PFSK-1 (cell line): ENCODE results near the gene GLYAT.

Experiments used
- FOXP2 ChIP-seq: optimal IDR thresholded peaks from 2 replicates; pipeline ENCODE3; 2011; ENCODE audit warnings: borderline replicate concordance, control low read depth, inconsistent platforms; ENCODE audit not compliant: insufficient read depth; ENCODE audit errors: extremely low read length, extremely low read depth
- POLR2AphosphoS5 ChIP-seq: IDR thresholded peaks from 2 replicates; pipeline ENCODE4 v1.6.1; 2012; ENCODE audit warnings: low read depth, mild to moderate bottlenecking, control low read depth, low read length, moderate library complexity
- REST ChIP-seq, 2 experiments: IDR thresholded peaks; 2 replicates each; pipeline versions ENCODE4 v1.6.1 to v1.8.0; 2011 to 2012; ENCODE audit warnings: low read depth in 2 of 2, low read length in 2 of 2, control low read depth in 1 of 2, inconsistent platforms in 1 of 2, mild to moderate bottlenecking in 1 of 2, moderate library complexity in 1 of 2; ENCODE audit not compliant: insufficient read depth in 1 of 2
- SIN3A ChIP-seq: IDR thresholded peaks from 2 replicates; pipeline ENCODE4 v1.6.1; 2012; ENCODE audit warnings: mild to moderate bottlenecking, low read length, moderate library complexity, borderline replicate concordance; ENCODE audit not compliant: insufficient read depth
- TAF1 ChIP-seq: IDR thresholded peaks from 2 replicates; pipeline ENCODE4 v1.6.1; 2012; ENCODE audit warnings: low read length, control low read depth, borderline replicate concordance; ENCODE audit not compliant: insufficient read depth

The GLYAT gene

DNA sequence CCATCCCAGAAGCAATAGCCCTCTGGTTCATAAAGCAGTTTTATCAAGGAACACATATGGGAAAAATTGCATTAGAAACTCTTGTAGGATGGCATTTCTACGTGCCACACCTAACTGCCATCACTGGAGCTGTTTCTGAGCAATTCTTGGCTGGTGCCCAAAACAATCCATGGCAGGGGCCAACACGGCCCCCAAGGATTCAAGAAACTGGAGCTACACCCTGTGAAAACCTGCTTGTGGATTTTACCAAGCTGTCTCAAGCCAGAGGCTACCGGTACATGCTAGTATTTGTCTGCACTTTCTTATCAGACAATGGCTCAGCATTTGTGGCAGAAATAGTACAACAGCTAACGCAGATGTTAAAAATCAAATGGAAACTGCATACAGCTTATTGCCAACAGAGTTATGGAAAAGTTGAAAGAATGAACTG, 42.4 kb upstream of the GLYAT start:
- TF ChIP-seq REST (IDR thresholded peaks at IDR 0.05; ENCODE audit: insufficient read depth in 1 of 2, low read depth in 2 of 2, low read length in 2 of 2) (no peak), TAF1 (no peak)

DNA sequence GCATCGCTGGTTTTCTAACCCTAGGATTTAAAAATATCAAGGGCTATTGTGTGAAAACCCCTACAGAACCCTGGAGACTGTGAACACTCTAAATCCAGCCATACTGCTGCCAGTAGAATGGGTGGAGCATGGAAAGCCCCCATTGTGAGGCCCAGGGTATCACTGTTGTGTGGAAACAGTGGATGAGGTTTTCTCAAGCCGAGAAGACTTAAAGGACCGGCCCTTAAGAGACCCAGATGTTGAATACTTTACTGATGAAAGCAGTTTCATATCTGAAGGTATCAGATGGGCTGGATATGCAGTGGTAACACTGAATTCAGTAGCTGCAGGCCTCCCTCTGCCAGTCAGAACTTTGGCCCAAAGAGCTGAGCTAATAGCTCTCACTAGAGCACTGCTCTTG, 41.6 kb upstream of the GLYAT start:
- TF ChIP-seq REST (IDR thresholded peaks at IDR 0.05; ENCODE audit: insufficient read depth in 1 of 2, low read depth in 2 of 2, low read length in 2 of 2) (no peak), SIN3A (no peak), TAF1 (no peak), FOXP2 (no peak), POLR2AphosphoS5 (no peak)

GRCh38 chr11:58772329-58773285, 40.9 kb upstream of the GLYAT start:
- no peak for TF ChIP-seq REST (IDR thresholded peaks at IDR 0.05; ENCODE audit: insufficient read depth in 1 of 2, low read depth in 2 of 2, low read length in 2 of 2)
- TF ChIP-seq POLR2AphosphoS5 = no peak
- no peak for TF ChIP-seq SIN3A
- no peak for TF ChIP-seq FOXP2
- TF ChIP-seq TAF1 = no peak

- TF ChIP-seq TAF1 = no peak
Measured at GRCh38 chr11:58771458-58771855, 39.7 kb upstream of the GLYAT start.

DNA sequence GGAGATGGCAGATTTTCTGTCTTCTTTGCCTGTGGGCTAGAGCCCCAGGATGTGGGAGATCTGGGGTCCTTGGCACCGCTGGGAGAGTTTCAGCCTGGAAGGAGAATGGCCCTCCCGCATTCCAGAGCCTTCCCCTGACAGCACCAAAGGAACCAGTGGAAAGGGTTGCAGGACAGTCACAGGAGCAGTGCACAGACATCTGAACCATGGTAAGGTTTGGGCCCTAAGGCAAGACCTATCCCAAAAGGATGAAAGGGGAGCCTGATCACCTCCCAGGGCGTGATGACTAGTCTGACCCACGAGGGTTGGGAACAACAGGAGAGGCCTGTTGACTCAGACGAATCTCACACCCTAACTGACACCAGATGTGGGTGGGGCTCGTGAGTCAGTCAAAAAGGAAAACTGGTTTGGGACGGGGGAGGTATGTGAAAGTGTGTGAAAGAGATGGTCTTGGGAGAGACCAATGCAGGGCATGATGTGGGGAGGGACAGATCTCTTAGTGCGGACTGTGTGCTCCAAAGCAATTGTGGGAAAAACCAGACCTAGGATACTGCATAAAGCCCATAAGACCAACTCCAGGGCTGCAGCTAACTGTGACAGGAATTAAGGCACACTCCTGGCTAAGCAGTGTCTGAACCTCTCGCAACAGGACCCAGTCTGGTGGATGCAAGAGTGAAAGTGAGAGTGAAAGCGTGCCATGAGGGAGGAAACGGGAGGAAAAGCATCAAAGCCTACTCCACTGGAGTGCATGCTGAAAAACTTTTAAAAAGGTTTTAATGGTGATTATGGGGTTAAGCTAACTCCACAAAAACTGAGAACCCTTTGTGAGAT, 39.1 kb upstream of the GLYAT start:
- no peak for TF ChIP-seq FOXP2
- TF ChIP-seq POLR2AphosphoS5 = no peak
- TF ChIP-seq TAF1 = no peak
- TF ChIP-seq SIN3A = no peak
- TF ChIP-seq REST (IDR thresholded peaks at IDR 0.05; ENCODE audit: insufficient read depth in 1 of 2, low read depth in 2 of 2, low read length in 2 of 2) = no peak
